Parathyroid adenoma (tissue), 2 donors: ENCODE results near the gene PISD.
A peak's percentile ranks its signal among the peaks of the same experiment; 100 is the strongest.

ENCODE experiments used
- H2AFZ ChIP-seq: fragments of 300-600 bp; sonication (generic); one replicate; pipeline ENCODE4 v1.7.0; 2017; ENCODE audit warnings: antibody characterized with exemption, mild to moderate bottlenecking
- H3K27ac ChIP-seq: fragments of 300-600 bp; sonication (generic); one replicate; pipeline ENCODE4 v1.7.0; 2017
- H3K27me3 ChIP-seq: fragments of 300-600 bp; sonication (generic); one replicate; pipeline ENCODE4 v1.7.0; 2017; ENCODE audit warnings: low read length; ENCODE audit not compliant: control insufficient read depth, insufficient read depth
- H3K36me3 ChIP-seq: fragments of 300-600 bp; sonication (generic); one replicate; pipeline ENCODE4 v1.7.0; 2017; ENCODE audit warnings: low read length; ENCODE audit not compliant: control insufficient read depth, insufficient read depth
- H3K4me1 ChIP-seq: fragments of 300-600 bp; sonication (generic); one replicate; pipeline ENCODE4 v1.7.0; 2017; ENCODE audit warnings: control low read depth
- H3K4me2 ChIP-seq: fragments of 300-600 bp; sonication (generic); one replicate; pipeline ENCODE4 v1.7.0; 2017; ENCODE audit warnings: low read length
- H3K4me3 ChIP-seq: fragments of 300-600 bp; sonication (generic); one replicate; pipeline ENCODE4 v1.7.0; 2017; ENCODE audit warnings: low read depth, low read length
- H3K79me2 ChIP-seq: fragments of 300-600 bp; sonication (generic); one replicate; pipeline ENCODE4 v1.7.0; 2017; ENCODE audit warnings: control low read depth
- H3K9ac ChIP-seq: fragments of 300-600 bp; sonication (generic); one replicate; pipeline ENCODE4 v1.7.0; 2017; ENCODE audit warnings: mild to moderate bottlenecking
- H3K9me3 ChIP-seq: fragments of 300-600 bp; sonication (generic); one replicate; pipeline ENCODE4 v1.7.0; 2017; ENCODE audit warnings: low read length; ENCODE audit not compliant: control insufficient read depth
- CTCF ChIP-seq: fragments of 300-600 bp; sonication (generic); IDR thresholded peaks from one replicate; pipeline ENCODE4 v1.7.0; 2017; ENCODE audit warnings: antibody characterized with exemption, mild to moderate bottlenecking
- donor health status: primary hyperparathyroidism.

The PISD gene

GRCh38 chr22:31647523-31648320, 14.3 kb downstream of the PISD start:
- H3K27ac ChIP-seq, result no peak overlapping the region
- H3K27me3 ChIP-seq, result no peaks in the 10 kb centered on the region
- no peak for TF ChIP-seq CTCF
- no peak overlapping the region for H3K9ac ChIP-seq
- H2AFZ ChIP-seq, result no peak overlapping the region
- no peak overlapping the region for H3K4me2 ChIP-seq
- no peaks in the 10 kb centered on the region for H3K4me1 ChIP-seq
- no peaks in the 10 kb centered on the region for H3K9me3 ChIP-seq
- H3K79me2 ChIP-seq, result no peaks in the 10 kb centered on the region
- H3K4me3 ChIP-seq, result no peak overlapping the region
- no peaks in the 10 kb centered on the region for H3K36me3 ChIP-seq

- no peaks in the 10 kb centered on the region for H3K79me2 ChIP-seq
- peak overlapping the region; percentile 4 for H3K4me2 ChIP-seq
- no peaks in the 10 kb centered on the region for H3K4me1 ChIP-seq
- H2AFZ ChIP-seq, result no peak overlapping the region
- no peaks in the 10 kb centered on the region for H3K9me3 ChIP-seq
- TF ChIP-seq CTCF, result no peak
- no peaks in the 10 kb centered on the region for H3K27me3 ChIP-seq
- H3K27ac ChIP-seq, result no peak overlapping the region
- H3K4me3 ChIP-seq, result peak overlapping the region; percentile 10
- H3K9ac ChIP-seq, result no peak overlapping the region
- H3K36me3 ChIP-seq, result no peaks in the 10 kb centered on the region
Measured at GRCh38 chr22:31647066-31647465, 14.9 kb downstream of the PISD start.

GRCh38 chr22:31646186-31647019, 15.6 kb downstream of the PISD start:
- Histone ChIP-seq H3K4me2 (peak overlapping the region; percentile 4), H3K27ac (peak overlapping the region; percentile 15), H3K9ac (no peak overlapping the region), H3K4me3 (peak overlapping the region; percentile 10), H3K79me2 (peaks cover under 1% of the 10 kb centered on the region), H3K27me3 (no peaks in the 10 kb centered on the region), H3K4me1 (no peaks in the 10 kb centered on the region), H3K9me3 (no peaks in the 10 kb centered on the region), H3K36me3 (no peaks in the 10 kb centered on the region), H2AFZ (no peak overlapping the region)
- no peak for TF ChIP-seq CTCF

GRCh38 chr22:31639436-31640039, 22.5 kb downstream of the PISD start:
- Histone ChIP-seq H3K27ac (no peak overlapping the region), H3K4me3 (no peak overlapping the region)

More at GRCh38 chr22:31639436-31640039, 22.5 kb downstream of the PISD start:
- Histone ChIP-seq H3K4me2 (no peak overlapping the region), H3K27me3 (no peaks in the 10 kb centered on the region), H3K9me3 (no peaks in the 10 kb centered on the region), H3K9ac (no peak overlapping the region), H3K79me2 (peaks cover 4% of the 10 kb centered on the region), H3K4me1 (no peaks in the 10 kb centered on the region), H3K36me3 (no peaks in the 10 kb centered on the region), H2AFZ (no peak overlapping the region)
- TF ChIP-seq CTCF, result no peak
